ENCODE data around the gene PSTPIP2.

- TF ChIP-seq CTCF (IDR thresholded peaks at IDR 0.05; ENCODE audit: poor library complexity, severe bottlenecking) (no peak), EP300 (conservative IDR thresholded peaks at IDR 0.05; ENCODE audit: poor library complexity, severe bottlenecking) (no peak), RAD21 (conservative IDR thresholded peaks at IDR 0.05) (no peak), EZH2 (IDR thresholded peaks at IDR 0.05; ENCODE audit: borderline replicate concordance, insufficient read depth, low read length, poor library complexity, severe bottlenecking) (no peak), TAF1 (IDR thresholded peaks at IDR 0.05; ENCODE audit: low read depth) (no peak)
Measured at GRCh38 chr18:45999536-45999935, 72.5 kb downstream of the PSTPIP2 start.
